Panc1 (cell line): Measurements from ENCODE around the gene EPHA6. TPM values are rescaled to one million over a fixed set of nuclear protein-coding genes. Genes with fewer than 3 reads are reported as not detected.

Source experiments
- ATAC-seq: fragments of 200-7000 bp; cut with Tn5 transposase; 2 replicates; pipeline ENCODE4 v1.9.1; 2020; ENCODE audit warnings: mild to moderate bottlenecking, moderate library complexity
- BruUV-seq: library from RNA; stranded (reverse); fragments of 400-500 nt; replicated peaks from 2 replicates; lab custom pipeline; 2021; lab: Mats Ljungman, UMichigan
- CTCF ChIA-PET: fragments of 300-600 bp; sonication (Branson Sonifier 250); formaldehyde crosslinking; loops from one replicate; lab custom pipeline; 2022; ENCODE audit warnings: antibody characterized with exemption; lab: Charles Lee
- POLR2A ChIA-PET: fragments of 300-600 bp; sonication (Branson Sonifier 250); formaldehyde crosslinking; loops from one replicate; lab custom pipeline; 2022; ENCODE audit warnings: antibody characterized with exemption; lab: Charles Lee
- DNase-seq: peaks from one replicate; pipeline ENCODE4 v3.0.0-alpha.2; 2010; ENCODE audit warnings: low read depth, low spot score
- H3K27ac ChIP-seq: 2 replicates; pipeline ENCODE4 v1.5.1; 2011; ENCODE audit warnings: mild to moderate bottlenecking, low read length, inconsistent platforms
- H3K27me3 ChIP-seq: fragments of 200-500 bp; sonication (Bioruptor generic); 2 replicates; pipeline ENCODE4 v1.6.0; 2014; ENCODE audit warnings: low read length, inconsistent platforms; ENCODE audit not compliant: control insufficient read depth, insufficient read depth
- H3K36me3 ChIP-seq: fragments of 200-500 bp; sonication (Bioruptor generic); 2 replicates; pipeline ENCODE4 v1.5.1; 2014; ENCODE audit warnings: inconsistent platforms, mild to moderate bottlenecking, low read length, moderate library complexity; ENCODE audit not compliant: control insufficient read depth, insufficient read depth
- H3K4me1 ChIP-seq: 2 replicates; pipeline ENCODE4 v1.5.1; 2011; ENCODE audit warnings: inconsistent platforms, mild to moderate bottlenecking, low read length, moderate library complexity; ENCODE audit not compliant: control insufficient read depth, insufficient read depth
- H3K4me3 ChIP-seq, 2 experiments: 2 replicates each; pipeline ENCODE4 v1.5.1; 2011 to 2012; ENCODE audit warnings: low read depth in 2 of 2, low read length in 2 of 2, mild to moderate bottlenecking in 2 of 2, inconsistent platforms in 1 of 2, moderate library complexity in 1 of 2
- H3K9me3 ChIP-seq: fragments of 200-500 bp; sonication (Bioruptor generic); 2 replicates; pipeline ENCODE4 v1.5.1; 2014; ENCODE audit warnings: low read depth, mild to moderate bottlenecking, inconsistent platforms, low read length, moderate library complexity; ENCODE audit not compliant: control insufficient read depth, insufficient read depth
- CTCF ChIP-seq: fragments of 450-650 bp; IDR thresholded peaks from 2 replicates; pipeline ENCODE4 v1.5.1; 2017; ENCODE audit warnings: mild to moderate bottlenecking
- POLR2AphosphoS5 ChIP-seq: IDR thresholded peaks from 2 replicates; pipeline ENCODE4 v1.6.1; 2012; ENCODE audit warnings: mild to moderate bottlenecking, low read depth, low read length, moderate library complexity
- REST ChIP-seq, 2 experiments: IDR thresholded peaks; 2 replicates each; pipeline ENCODE4 v1.6.1; 2011 to 2012; ENCODE audit warnings: low read depth in 2 of 2, control low read depth in 1 of 2, low read length in 1 of 2, mild to moderate bottlenecking in 1 of 2, moderate library complexity in 1 of 2; ENCODE audit not compliant: insufficient read depth in 1 of 2
- SIN3A ChIP-seq: IDR thresholded peaks from 2 replicates; pipeline ENCODE4 v1.6.1; 2012; ENCODE audit warnings: low read depth, mild to moderate bottlenecking, low read length, moderate library complexity, borderline replicate concordance; ENCODE audit not compliant: insufficient read depth
- TCF7L2 ChIP-seq: IDR thresholded peaks from 2 replicates; pipeline ENCODE4 v1.6.1; 2011; ENCODE audit warnings: mild to moderate bottlenecking, low read depth, low read length, inconsistent platforms
- in situ Hi-C: cut with HindIII; loops from 2 replicates; pipeline ENCODE4 v1.10.0; 2016; ENCODE audit warnings: low sequenced_read_pairs, low pct_unique_long_range_greater_than_20kb
- intact Hi-C: fragments of 100-400 bp; cut with micrococcal nuclease; formaldehyde crosslinking; loops from one replicate; pipeline ENCODE4 v1.10.0; 2022; ENCODE audit not compliant: unreplicated experiment
- total RNA-seq: library from RNA; stranded (reverse); gene quantifications from one replicate; pipeline ENCODE4 v1.2.1, GENCODE V29; 2021; ENCODE audit not compliant: unreplicated experiment

Gene EPHA6
- total RNA-seq, 1 experiment from 2014 or later, result 0.57 TPM

- ChIA-PET POLR2A (no interaction called here), CTCF (no interaction called here)
- no TSS peak for BruUV-seq
- Histone ChIP-seq H3K4me3 (no peak overlapping the region), H3K27ac (no peak overlapping the region), H3K4me1 (no peaks in the 10 kb centered on the region), H3K36me3 (no peaks in the 10 kb centered on the region), H3K9me3 (no peaks in the 10 kb centered on the region), H3K27me3 (no peaks in the 10 kb centered on the region)
- ATAC-seq (no peak), DNase-seq (no peak)
- intact Hi-C loops (no loop called here), in situ Hi-C loops (no loop called here)
- no peak for TF ChIP-seq REST (IDR thresholded peaks at IDR 0.05; ENCODE audit: insufficient read depth in 1 of 2, low read depth in 2 of 2, low read length in 1 of 2)
- TF ChIP-seq TCF7L2, result no peak
- no peak for TF ChIP-seq CTCF
Measured at GRCh38 chr3:97360804-97361203, 546.4 kb downstream of the EPHA6 start.

GRCh38 chr3:97384583-97384982 lies 570.2 kb downstream of the EPHA6 start:
- intact Hi-C loops (no loop called here), in situ Hi-C loops (no loop called here)
- CTCF ChIA-PET, result no interaction called here
- ATAC-seq (no peak), DNase-seq (no peak)
- no peak overlapping the region for H3K4me3 ChIP-seq
- no peaks in the 10 kb centered on the region; the same call in 1 of the 2 replicates for H3K9me3 ChIP-seq
- H3K27ac ChIP-seq, result no peak overlapping the region
- H3K36me3 ChIP-seq, result no peaks in the 10 kb centered on the region
- no peaks in the 10 kb centered on the region for H3K4me1 ChIP-seq
- POLR2A ChIA-PET, result no interaction called here
- no TSS peak for BruUV-seq
- no peaks in the 10 kb centered on the region for H3K27me3 ChIP-seq
- TF ChIP-seq CTCF (no peak), REST (IDR thresholded peaks at IDR 0.05; ENCODE audit: insufficient read depth in 1 of 2, low read depth in 2 of 2, low read length in 1 of 2) (no peak), SIN3A (no peak), POLR2AphosphoS5 (no peak), TCF7L2 (no peak)
